Limb (tissue), 2 donors: ENCODE results near the gene URB2.
A peak's percentile ranks its signal among the peaks of the same experiment; 100 is the strongest.
"Not testable (repeated sequence)": the region's sequence is repeated elsewhere in the genome, so short reads cannot be mapped to it uniquely, and the experiment has no call there.

Experiments
- DNase-seq, 2 donors: peaks; one replicate each; pipeline ENCODE4 v3.0.0-alpha.2; 2016; ENCODE audit errors: extremely low spot score in 2 of 2

Gene URB2

DNA sequence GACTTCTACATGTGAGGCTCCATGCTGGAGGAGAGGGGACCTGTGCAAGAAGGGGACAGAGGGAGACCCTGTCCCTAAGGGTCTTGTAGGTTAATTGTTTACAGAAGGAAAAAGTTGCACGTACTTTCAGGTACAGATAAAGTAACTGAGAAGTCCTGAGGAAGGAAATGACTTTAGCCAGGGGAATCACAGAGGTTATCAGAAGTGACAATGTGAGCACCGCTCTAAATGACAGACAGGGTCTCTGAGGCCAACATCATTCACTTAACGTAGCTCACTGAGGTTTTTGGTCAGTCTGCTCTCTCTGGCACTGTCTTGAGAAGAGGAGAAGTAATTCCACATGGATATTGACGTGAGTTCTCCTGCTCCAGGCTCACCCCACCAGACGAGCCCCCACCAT is 12.1 kb upstream of the URB2 start:
- no peak for DNase-seq

DNA sequence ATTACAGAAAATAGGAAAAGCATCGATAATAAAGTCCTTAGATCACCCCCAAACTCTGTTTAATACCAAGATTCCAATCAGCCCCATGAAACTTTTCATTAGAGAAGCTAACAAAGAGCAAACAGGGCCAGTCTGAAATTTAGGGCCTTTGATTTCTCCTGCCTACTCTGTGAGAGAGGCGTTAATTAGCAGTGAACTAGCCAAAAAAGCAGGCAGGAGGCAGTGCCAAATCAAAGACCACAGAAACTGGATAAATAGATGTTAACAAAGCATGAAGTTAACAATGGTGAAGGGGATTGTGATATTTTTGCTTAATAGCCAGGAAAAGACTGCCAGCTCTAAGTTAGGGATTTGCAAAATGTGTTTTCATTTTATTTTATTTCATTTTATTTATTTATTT is 11.3 kb upstream of the URB2 start:
- DNase-seq: no peak

DNA sequence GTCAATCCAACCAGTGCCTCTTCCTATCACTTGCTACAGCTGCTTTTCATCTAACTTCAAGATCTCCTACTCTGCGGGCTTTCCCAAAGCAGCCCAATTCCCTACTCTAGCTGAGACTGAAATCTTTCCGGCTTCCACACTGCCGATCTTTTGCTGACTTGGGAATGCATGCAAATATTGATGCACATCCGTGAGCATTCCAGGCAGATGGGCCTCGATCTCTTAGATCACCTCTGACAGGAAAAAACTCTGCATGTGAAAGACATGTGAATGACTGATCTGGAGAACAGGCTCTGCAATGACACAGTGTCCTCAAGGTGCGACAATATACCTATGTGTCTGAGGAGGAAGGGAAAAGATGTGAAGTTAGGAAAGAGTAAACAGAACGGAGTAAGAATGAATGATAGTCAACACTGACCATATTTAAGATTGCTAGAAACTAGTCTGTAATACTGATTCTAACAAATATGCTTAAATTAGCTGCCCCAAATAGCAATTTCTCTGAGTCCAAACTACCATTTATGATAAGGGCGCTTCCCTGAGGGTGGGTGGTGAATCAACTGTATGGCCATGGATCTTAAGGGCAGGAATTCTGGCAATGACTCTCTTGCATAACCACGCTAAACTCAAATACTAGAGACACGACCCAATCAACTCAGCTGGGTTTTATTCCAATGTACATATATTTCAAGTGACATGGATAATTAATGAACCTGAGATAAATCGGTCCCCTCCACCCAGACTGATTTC is 8.5 kb upstream of the URB2 start:
- no peak for DNase-seq

DNA sequence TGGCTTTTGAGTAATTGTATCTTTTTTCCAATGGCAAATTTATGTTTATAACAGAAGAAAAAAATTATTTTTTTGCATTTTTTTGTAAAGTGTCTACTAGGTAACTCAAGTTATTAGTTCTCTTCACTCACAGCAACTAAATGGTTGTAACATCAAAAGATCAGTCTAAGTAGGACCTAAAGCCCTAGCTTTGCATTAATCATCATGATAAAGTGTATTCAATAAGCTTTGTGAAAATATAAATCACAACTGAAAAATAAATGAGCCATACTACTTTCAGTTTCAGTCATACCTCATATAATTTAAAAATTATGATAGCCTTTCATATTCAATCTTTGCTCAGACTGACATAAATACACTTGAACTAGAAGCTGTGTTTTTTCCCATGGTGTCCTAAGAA is 7.0 kb upstream of the URB2 start:
- no peak for DNase-seq

DNA sequence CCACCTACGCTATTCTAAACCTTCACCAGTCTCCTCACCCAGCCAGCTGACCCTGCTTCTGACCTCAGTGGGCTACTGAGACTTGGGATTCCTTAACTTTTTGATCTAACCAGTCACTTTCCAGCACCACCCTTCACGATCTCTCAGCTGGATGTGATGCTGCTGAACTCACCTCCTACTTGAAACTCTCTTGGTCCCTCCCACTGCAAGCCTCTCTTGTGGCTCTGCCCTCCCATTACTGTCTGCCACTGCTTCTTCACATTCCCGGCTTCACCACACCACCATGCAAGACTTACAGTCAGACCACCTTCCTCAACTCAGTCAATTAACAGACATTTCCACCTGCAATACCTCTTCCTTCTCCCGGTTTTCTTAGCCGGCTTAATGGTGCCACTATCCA is 6.4 kb upstream of the URB2 start:
- DNase-seq: no peak

DNA sequence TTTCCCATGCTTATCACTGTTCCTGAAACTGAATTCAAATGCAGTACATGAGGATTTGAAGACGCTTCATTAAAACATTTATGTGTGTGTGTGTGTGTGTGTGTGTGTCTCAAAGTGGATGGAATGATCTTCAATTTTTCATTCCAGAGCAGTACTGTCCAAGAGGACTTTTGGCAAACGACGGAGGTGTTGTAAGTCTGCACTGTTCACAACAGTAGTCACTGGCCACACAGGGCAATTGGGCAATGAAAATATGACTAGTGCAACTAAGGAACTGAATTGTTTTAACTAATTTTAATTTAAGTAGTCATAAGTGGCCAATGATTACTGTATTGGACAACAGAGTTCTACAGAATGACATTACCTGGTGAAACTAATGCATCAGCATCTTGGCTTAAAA is 5.2 kb upstream of the URB2 start:
- DNase-seq: no peak

DNA sequence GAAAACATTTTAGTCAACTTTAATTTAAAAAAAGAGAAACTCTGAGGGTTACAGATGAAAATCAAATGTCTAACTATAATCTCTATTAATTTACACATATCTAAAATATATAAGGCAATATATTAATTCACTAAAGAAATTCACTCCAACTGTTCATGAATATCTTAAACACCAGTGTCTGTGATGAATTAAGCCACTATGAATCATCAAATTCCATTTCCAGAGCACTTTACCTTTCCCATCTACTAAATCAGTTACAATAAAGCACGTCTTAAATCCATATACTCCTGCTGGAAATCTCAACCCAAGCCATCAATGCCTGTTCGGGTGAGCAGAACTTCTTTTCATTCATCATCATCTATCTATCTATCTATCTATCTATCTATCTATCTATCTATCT is 4.4 kb upstream of the URB2 start:
- DNase-seq: no peak

DNA sequence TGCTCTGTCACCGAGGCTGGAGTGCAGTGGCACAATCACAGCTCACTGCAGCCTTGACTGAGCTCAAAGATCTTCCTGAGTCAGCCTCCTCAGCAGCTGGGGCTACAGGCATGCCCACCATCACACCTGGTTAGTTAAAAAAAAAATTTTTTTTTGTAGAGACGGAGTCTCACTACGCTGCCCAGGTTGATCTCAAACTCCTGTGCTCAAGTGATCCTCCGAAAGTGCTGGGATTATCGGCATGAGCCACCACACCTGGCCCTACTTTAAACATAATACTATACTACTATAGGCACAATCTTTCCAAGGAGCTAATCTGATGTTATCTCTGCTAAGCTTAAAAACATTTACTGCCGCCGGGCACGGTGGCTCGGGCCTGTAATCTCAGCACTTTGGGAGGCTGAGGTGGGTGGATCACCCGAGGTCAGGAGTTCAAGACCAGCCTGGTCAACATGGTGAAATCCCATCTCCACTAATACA is 3.4 kb upstream of the URB2 start:
- DNase-seq: not testable (repeated sequence)

DNA sequence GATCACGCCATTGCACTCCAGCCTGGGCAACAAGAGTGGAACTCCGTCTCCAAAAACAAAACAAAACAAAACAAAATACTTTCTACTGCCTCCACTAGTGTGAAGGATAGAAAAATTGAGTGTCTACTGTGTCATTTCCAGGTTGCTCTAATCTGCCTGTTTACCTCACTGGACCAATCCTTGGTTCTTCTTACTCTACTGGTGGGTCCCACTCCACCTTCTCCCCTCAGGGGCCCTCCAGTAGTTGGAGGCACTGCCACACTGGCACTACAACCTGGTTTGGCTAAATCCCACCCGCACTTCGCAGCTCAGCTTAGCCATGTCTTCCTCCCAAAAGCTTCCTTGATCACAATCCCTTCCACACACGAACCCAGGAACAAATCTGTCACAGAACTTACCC is 2.8 kb upstream of the URB2 start:
- no peak for DNase-seq

DNA sequence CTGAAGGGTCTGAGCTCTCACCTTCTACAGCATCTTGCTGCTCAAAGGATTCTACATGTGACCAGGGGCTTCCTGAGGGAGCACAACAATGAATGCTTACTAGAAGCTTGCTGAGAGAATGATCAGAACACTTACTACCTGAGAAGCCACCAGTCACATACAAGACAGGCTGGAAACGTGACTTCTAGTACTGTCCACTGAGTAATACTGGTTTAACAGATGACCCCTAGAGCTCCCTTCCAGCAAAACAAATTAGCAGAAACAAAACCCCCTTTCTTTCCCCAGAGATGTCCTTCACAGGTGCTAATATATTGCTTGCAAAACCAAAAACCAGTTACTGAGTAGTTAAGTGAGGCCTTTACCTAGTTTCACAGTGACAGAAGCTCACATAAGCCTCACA is 2.2 kb upstream of the URB2 start:
- DNase-seq: no peak

DNA sequence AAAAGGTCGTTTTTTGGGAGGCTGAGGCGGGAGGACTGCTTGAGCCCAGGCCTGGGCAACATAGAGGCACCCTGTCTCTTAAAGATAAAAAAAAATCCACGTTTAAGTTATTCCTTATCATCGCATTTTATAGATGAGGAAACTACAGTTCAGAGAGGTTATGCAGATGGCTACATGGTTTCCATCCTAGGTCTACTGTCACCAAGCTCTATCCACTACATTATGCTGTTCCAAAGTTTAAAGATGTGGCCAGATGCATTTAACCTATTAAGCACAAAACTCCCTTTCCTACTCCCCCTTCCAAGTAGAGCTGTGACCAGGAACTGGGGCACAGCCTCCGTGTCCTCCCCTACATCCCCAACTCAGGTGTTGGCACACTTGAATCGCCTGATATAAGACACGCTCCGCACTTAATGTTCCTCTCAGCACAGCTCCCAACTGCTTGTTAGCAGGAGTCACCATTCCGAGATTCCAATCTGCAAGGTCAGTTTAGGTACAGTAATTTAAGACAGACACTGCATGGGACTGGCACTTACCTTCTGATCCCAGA is 1.5 kb upstream of the URB2 start:
- no peak for DNase-seq

DNA sequence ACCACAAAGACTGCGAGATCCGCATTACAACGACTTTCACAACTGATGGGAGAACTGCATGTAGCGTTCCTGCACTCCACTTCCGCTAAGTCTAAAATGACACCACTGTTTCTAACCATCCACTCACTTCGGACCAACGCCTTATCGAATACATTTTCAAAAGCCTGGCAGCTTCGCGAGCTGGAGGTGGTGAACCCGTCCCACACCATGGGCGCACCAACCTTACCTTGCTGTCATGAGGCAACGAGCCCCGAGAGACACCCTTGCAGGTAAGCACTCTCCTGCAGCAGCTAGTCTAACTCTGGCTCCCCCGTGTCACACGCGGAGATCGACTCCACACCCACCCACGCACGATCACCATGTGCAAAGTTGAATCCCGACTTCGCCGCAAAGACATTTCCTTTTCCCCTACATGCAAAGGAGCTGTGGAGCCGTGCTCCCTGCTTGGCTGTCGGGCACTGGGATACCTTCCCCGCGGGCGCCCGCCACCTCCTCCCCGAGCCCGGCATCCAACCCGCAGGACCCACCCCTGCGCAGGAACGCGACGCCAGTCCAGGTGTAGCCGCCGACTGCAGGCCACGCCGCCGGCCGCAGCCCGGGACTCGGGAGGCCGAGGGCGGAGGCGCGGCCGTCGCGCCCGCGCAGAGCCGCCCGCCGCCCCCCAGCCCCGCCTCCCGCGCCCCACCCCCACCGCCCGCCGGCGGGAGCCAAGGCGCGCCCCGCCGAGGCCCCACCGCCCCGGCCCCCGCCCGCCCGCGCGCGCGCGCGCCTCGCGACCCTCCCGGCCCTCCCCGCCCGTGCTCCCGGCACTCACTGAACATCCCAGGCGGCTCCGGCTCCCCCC is 754 bp upstream of the URB2 start:
- peak in 1 of 2 donors; percentile 13 for DNase-seq

DNA sequence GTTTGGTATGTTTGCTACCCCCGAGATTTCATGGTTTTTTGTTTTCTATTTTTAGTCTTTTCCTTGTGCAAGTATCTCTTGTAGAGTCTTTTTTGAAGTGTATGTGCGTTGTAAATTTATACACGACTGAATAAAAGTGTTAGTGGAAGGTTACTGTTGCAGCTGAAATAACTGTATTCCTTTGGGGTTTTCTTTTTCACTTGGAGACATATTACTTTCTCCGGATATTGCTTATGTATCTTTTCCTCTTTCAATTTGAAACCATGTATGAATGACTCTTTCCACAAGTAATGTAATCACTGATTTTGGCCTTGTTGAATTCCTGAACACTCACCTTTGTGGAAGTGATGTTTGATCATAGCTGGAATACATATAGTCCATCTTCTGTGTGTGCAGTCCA is 956 bp downstream of the URB2 start:
- DNase-seq: no peak

DNA sequence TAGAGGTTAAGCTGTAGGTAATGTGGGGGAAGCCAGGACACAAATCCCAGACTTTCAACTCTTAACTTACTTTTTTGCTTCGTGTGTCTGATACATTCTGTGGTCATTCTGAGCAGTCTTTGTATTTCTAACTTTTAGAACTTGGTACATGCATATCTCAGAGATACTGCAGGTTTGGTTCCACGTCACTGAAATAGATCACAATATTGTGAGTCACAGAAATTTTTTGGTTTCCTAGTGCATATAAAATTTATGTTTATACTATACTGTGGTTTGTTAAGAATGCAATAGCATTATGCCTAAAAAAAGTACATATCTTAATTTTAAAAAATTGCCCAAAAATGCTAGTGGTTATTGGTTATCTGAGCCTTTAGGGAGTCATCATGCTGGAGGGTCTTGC is 3.2 kb downstream of the URB2 start:
- no peak for DNase-seq

DNA sequence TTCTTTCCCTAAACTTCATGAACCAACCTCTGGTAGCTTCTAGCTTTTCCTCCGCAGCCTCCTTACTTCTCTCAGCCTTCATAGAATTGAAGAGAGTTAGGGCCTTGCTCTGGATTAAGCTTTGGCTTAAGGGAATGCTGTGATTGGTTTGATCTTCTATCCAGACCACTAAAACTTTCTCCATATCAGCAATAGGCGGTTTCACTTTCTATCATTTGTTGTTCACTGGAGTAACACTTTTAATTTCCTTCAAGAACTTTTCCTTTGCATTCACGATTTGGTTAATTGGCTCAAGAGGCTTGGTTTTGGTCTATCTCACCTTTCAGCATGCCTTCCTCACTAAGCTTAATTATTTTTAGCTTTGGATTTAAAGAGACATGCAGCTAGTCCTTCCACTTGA is 5.1 kb downstream of the URB2 start:
- DNase-seq: no peak

DNA sequence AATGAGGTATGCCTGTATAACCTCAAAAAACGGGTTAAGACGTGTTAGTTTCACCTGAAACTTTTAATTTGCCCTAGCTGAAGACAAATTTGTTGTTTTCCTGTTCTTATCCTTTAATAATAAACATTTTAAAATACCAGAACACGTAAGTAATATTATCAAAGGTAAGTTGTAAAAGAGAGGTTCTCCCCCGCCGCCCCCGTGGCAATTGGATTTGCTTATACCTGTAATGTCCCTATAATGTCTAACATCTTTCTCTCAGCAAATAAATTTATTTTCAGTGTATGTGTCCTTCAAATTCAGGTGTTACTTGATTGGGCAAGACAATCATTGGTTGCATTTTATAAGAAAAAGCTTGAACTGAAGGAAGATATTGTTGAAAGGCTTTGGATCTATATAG is 5.9 kb downstream of the URB2 start:
- no peak for DNase-seq

DNA sequence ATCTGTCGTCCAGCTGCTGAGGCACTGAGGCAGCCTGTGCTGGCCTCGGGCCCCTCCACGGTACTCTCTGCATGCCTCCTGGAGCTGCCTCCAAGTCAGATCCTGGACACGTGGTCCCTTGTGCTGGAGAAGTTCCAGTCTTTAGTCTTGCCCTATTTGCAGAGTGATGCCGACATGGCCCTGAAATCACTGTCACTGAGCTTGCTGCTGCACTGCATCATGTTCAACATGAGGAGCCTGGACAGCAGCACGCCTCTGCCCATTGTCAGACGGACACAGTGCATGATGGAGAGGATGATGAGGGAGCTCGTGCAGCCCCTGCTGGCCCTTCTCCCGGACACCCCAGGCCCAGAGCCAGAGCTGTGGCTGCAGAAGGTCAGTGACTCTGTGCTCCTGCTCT is 10.0 kb downstream of the URB2 start:
- no peak for DNase-seq

DNA sequence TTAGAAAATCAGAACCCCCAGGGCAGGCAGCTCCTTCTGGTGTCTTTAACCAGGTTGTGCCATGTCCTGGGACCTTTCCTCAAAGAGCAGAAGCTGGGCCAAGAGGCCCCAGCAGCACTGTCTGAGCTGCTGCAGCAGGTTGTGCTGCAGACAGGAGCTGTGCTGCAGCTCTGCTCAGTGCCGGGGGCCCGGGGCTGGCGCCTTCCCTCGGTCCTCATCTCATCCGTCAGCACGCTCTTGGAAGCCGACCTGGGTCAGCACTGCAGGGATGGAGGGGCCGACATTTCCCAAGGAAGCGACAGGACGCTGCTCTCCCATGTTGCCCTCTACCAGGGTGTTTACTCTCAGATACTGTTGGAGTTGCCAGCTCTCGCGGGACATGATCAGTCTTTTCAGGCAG is 11.7 kb downstream of the URB2 start:
- DNase-seq: no peak

DNA sequence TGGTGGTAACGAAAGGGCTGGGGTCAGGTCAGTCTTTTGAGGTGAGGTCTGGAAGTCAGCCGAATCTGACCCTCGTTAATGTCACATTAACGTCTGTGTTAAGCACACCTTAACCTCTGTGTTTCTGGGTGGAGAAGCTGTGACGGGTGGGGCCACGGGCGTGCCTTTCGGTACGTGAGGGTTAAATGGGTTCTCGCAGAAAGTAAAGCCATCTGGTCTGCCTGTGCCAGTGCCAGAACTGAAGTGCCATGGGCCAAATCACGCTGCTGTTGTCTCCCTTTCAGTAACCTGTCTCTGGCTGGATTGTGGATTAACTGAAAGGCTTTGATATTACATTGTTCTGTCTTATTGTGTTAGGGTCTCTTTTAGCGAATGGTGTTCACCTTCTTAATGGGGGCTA is 14.4 kb downstream of the URB2 start:
- no peak for DNase-seq

DNA sequence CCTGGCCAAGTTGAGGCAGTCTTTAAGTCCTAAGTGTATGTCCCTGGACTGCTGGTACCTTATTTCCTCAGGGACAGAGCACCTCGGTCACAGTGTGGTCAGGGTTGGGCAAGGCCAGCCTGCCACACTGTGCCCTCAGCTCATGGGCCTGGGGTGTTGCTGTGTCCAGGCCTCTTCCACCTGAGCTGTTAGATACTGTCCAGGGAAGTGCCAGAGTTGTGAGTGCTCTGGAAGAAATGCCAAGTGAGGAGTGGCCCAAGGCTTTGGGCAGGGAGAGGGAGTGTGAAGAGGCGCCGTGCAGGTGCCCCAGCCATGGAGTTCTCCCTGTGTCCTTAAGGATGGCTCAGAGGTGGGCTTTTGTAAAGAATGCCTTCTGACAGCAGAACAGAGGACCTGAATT is 15.3 kb downstream of the URB2 start:
- DNase-seq: no peak

DNA sequence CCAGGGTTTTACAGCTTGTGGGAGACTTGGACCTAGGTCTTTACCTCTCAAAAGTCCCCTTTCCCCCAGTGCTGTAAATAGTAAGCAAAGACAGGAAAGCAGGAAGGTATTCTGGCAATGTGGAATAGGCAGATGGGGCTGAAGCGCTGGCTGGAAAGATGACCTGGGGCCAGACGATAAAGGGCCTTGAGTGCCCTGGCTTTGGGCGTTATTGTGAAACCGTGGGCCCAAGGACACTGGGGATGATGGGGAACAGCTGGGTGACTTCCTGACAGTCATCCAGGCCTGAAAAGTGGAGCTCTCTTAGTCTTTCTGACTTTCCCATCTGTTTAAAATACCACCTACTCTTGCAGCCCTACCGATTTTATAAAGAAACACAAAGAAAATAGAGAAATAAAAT is 16.3 kb downstream of the URB2 start:
- no peak for DNase-seq

DNA sequence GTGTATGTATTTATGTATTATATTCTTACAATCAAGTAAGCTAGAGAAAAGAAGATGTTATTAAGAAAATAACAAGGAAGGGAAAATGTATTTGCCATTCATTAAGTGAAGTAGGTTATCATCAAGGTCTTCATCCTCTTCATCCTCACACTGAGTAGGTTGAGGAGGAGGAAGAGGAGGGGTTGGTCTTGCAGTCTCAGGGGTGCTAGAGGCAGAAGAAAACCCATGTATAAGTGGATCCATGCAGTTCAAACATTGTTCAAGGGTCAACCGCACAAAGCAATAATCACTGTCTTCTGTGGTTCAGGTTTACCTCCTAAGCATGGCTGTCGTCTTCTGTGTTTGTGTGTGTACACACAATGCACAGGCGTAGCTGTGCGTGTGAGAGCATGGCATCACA is 16.9 kb downstream of the URB2 start:
- no peak for DNase-seq
